Cardiac muscle cell (in vitro differentiated cells and primary cell): ENCODE results near the gene PAPOLA. TPM values are rescaled to one million over a fixed set of nuclear protein-coding genes. Genes with fewer than 3 reads are reported as not detected.

Experiments used
- DNase-seq, 2 donors: peaks; one replicate each; pipeline versions ENCODE4 v3.0.0 to v3.0.0-alpha.2; 2010 to 2017; ENCODE audit warnings: low read depth in 1 of 2, low spot score in 1 of 2
- H3K27ac ChIP-seq: fragments of 200-600 bp; sonication (generic); 2 replicates; pipeline ENCODE4 v1.5.1; 2016
- H3K27me3 ChIP-seq: fragments of 200-600 bp; sonication (generic); 2 replicates; pipeline ENCODE4 v1.6.0; 2016; ENCODE audit warnings: control low read depth
- H3K36me3 ChIP-seq: fragments of 200-600 bp; sonication (generic); 2 replicates; pipeline ENCODE4 v1.5.1; 2016; ENCODE audit warnings: control low read depth
- H3K4me1 ChIP-seq: fragments of 200-600 bp; sonication (generic); 2 replicates; pipeline ENCODE4 v1.8.1; 2017; ENCODE audit warnings: low read depth, mild to moderate bottlenecking, mixed run types
- H3K4me3 ChIP-seq: fragments of 200-600 bp; sonication (generic); 2 replicates; pipeline ENCODE4 v1.5.1; 2016; ENCODE audit warnings: mild to moderate bottlenecking
- H3K9me3 ChIP-seq: fragments of 200-600 bp; sonication (generic); 2 replicates; pipeline ENCODE4 v1.5.1; 2017; ENCODE audit warnings: low read depth, mild to moderate bottlenecking, control low read depth
- polyA plus RNA-seq: library from polyadenylated mRNA; unstranded; fragments of >200 nt; fragmentation: Nextera tagmentation; extraction: Ambion mirVana; gene quantifications from 2 replicates; pipeline ENCODE4 v1.2.1, GENCODE V29; 2016
- total RNA-seq: library from RNA; depleted of rRNA; stranded (reverse); fragments of >200 nt; gene quantifications from 2 replicates; pipeline ENCODE4 v1.2.3, GENCODE V29; 2016
- TF ChIP-seq, protein P1 (sequence below): IDR thresholded peaks from 2 replicates; pipeline ENCODE4 v1.5.1; 2012; ENCODE audit warnings: low read depth, mild to moderate bottlenecking, low read length

The PAPOLA gene
- total and polyA plus RNA-seq, 2 experiments from 2014 or later, result 54.9 to 97.7 TPM

DNA sequence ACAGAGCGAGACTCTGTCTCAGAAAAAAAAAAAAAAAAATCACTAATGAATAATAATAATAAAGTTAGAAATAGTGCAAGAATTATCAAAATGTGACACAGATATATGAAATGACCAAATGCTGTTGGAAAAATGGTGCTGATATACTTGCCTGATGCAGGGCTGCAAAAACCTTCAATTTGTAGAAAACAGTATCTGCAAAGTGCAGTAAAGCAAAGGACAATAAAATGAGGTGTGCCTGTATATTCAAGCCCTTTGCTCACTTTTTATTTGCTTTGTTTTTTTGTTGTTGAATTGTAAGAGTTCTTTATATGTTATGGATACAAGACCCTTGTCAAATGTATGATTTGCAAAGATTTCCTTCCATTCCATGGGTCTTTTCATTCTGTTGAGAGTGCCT, 9.0 kb upstream of the PAPOLA start:
- Histone ChIP-seq H3K27ac (no peak overlapping the region), H3K4me3 (no peak overlapping the region), H3K9me3 (no peaks in the 10 kb centered on the region), H3K27me3 (no peaks in the 10 kb centered on the region), H3K36me3 (no peaks in the 10 kb centered on the region), H3K4me1 (no peaks in the 10 kb centered on the region)
- TF ChIP-seq, protein P1, sequence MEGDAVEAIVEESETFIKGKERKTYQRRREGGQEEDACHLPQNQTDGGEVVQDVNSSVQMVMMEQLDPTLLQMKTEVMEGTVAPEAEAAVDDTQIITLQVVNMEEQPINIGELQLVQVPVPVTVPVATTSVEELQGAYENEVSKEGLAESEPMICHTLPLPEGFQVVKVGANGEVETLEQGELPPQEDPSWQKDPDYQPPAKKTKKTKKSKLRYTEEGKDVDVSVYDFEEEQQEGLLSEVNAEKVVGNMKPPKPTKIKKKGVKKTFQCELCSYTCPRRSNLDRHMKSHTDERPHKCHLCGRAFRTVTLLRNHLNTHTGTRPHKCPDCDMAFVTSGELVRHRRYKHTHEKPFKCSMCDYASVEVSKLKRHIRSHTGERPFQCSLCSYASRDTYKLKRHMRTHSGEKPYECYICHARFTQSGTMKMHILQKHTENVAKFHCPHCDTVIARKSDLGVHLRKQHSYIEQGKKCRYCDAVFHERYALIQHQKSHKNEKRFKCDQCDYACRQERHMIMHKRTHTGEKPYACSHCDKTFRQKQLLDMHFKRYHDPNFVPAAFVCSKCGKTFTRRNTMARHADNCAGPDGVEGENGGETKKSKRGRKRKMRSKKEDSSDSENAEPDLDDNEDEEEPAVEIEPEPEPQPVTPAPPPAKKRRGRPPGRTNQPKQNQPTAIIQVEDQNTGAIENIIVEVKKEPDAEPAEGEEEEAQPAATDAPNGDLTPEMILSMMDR, result no peak
- no peak for DNase-seq

- Histone ChIP-seq H3K4me1 (no peaks in the 10 kb centered on the region), H3K9me3 (no peaks in the 10 kb centered on the region), H3K36me3 (no peaks in the 10 kb centered on the region), H3K27me3 (no peaks in the 10 kb centered on the region), H3K27ac (no peak overlapping the region), H3K4me3 (no peak overlapping the region)
- TF ChIP-seq, protein P1, result no peak
- DNase-seq, result no peak
Measured at GRCh38 chr14:96494331-96494730, 7.9 kb upstream of the PAPOLA start.

- Histone ChIP-seq H3K4me3 (no peak overlapping the region), H3K27me3 (no peaks in the 10 kb centered on the region), H3K4me1 (no peaks in the 10 kb centered on the region), H3K27ac (no peak overlapping the region), H3K9me3 (no peaks in the 10 kb centered on the region), H3K36me3 (no peaks in the 10 kb centered on the region)
- TF ChIP-seq, protein P1, result no peak
- no peak for DNase-seq
Measured at GRCh38 chr14:96497087-96497486, 5.1 kb upstream of the PAPOLA start.

- Histone ChIP-seq H3K4me1 (no peaks in the 10 kb centered on the region), H3K36me3 (no peaks in the 10 kb centered on the region), H3K27ac (no peak overlapping the region), H3K4me3 (no peak overlapping the region), H3K27me3 (no peaks in the 10 kb centered on the region), H3K9me3 (no peaks in the 10 kb centered on the region)
- TF ChIP-seq, protein P1, result no peak
- DNase-seq, result no peak
Measured at GRCh38 chr14:96497586-96497985, 4.6 kb upstream of the PAPOLA start.

- TF ChIP-seq, protein P1, result no peak
- no peak for DNase-seq
- H3K4me3 ChIP-seq, result peak overlapping the region; percentile 57
- no peaks in the 10 kb centered on the region for H3K27me3 ChIP-seq
- H3K27ac ChIP-seq, result peak overlapping the region; percentile 89
- no peaks in the 10 kb centered on the region for H3K9me3 ChIP-seq
- H3K4me1 ChIP-seq, result peaks cover 14% of the 10 kb centered on the region
- no peaks in the 10 kb centered on the region for H3K36me3 ChIP-seq
Measured at GRCh38 chr14:96501217-96501739, 904 bp upstream of the PAPOLA start.
